ENCODE measurements around the gene EYS. TPM values are rescaled to one million over a fixed set of nuclear protein-coding genes. Genes with fewer than 3 reads are reported as not detected.
"Not testable (repeated sequence)": the region's sequence is repeated elsewhere in the genome, so short reads cannot be mapped to it uniquely, and the experiment has no call there.

EYS gene
- total and polyA plus RNA-seq, 2 of the 8 experiments (the other 6 are each of a cell fraction or from before 2014, with no cell fraction given): 0.05 to 0.13 TPM

- H4K8ac ChIP-seq (ENCODE audit: extremely low read depth, insufficient read depth, low read length); H2AFZ ChIP-seq (ENCODE audit: low read length); H3K23ac ChIP-seq (ENCODE audit: insufficient read length); H2BK15ac ChIP-seq (ENCODE audit: low read length); H4K5ac ChIP-seq (ENCODE audit: insufficient read length, low read depth, low read length); H2BK12ac ChIP-seq (ENCODE audit: low read depth, low read length); POLR2A ChIA-PET (ENCODE audit: partially characterized antibody); H2AK5ac ChIP-seq (ENCODE audit: low read depth, low read length); H3K14ac ChIP-seq (ENCODE audit: insufficient read length); H3K27ac ChIP-seq (ENCODE audit: low read depth, low read length); H2BK5ac ChIP-seq (ENCODE audit: low read depth, low read length); H3K4me2 ChIP-seq (ENCODE audit: insufficient read depth in 1 of 2, low read depth in 2 of 2, low read length in 2 of 2); H3K23me2 ChIP-seq (ENCODE audit: low read depth, low read length); H3K18ac ChIP-seq (ENCODE audit: extremely low read depth, low read length); H3K79me1 ChIP-seq (ENCODE audit: low read depth, low read length); H3K9ac ChIP-seq (replicated peaks in 1 of 4; ENCODE audit: extremely low read depth in 1 of 4, low read depth in 3 of 4, low read length in 3 of 4); H3K79me2 ChIP-seq (ENCODE audit: control insufficient read depth in 1 of 2, insufficient read depth in 2 of 2, low read length in 2 of 2); H4K91ac ChIP-seq (replicated peaks; ENCODE audit: insufficient read length, low read length); H4K20me1 ChIP-seq (replicated peaks in 1 of 2; ENCODE audit: control insufficient read depth in 1 of 2, insufficient read depth in 2 of 2, low read length in 2 of 2); H3K4me3 ChIP-seq (ENCODE audit: extremely low read depth in 1 of 4, insufficient read depth in 2 of 4, low read depth in 3 of 4, low read length in 4 of 4); H3K27me3 ChIP-seq (replicated peaks in 1 of 4; ENCODE audit: control insufficient read depth in 3 of 4, extremely low read depth in 1 of 4, insufficient read depth in 3 of 4, low read length in 3 of 4); CTCF ChIA-PET (ENCODE audit: partially characterized antibody); H3K36me3 ChIP-seq (ENCODE audit: control insufficient read depth in 2 of 4, insufficient read depth in 4 of 4, low read length in 3 of 4); H3K4me1 ChIP-seq (replicated peaks in 1 of 4; ENCODE audit: control insufficient read depth in 3 of 4, insufficient read depth in 4 of 4, low read length in 3 of 4); H3K9me3 ChIP-seq (ENCODE audit: insufficient read depth in 2 of 2, low read depth in 1 of 2, low read length in 1 of 2); H2BK20ac ChIP-seq (ENCODE audit: low read length); H2BK120ac ChIP-seq (replicated peaks; ENCODE audit: low read depth, low read length); DNase-seq (ENCODE audit: low read depth in 1 of 2, low spot score in 2 of 2); H3K4ac ChIP-seq (replicated peaks; ENCODE audit: insufficient read length, low read depth, low read length); FAIRE-seq; H3K56ac ChIP-seq (replicated peaks; ENCODE audit: insufficient read length, low read depth, low read length): not testable (repeated sequence)
- 98% methylated on average over 7 of the region's 10 CpGs; no CpG with 5 or more reads in 1 of the 2 experiments for WGBS, 2 experiments (ENCODE audit: extremely low coverage in 1 of 2, insufficient coverage in 1 of 2, insufficient read length in 1 of 2, insufficient replicate concordance in 2 of 2, low coverage in 1 of 2, low lambda C conversion rate in 2 of 2, missing lambda C conversion rate in 1 of 2)
Observed at GRCh38 chr6:65302655-65303054, 404.4 kb downstream of the EYS start.

Measured in H1 (cell line).